HL-60 (cell line): Measurements from ENCODE around the gene PTPN23.

Source experiments
- GABPA ChIP-seq: IDR thresholded peaks from 2 replicates; pipeline ENCODE4 v1.6.1; 2012; ENCODE audit warnings: low read depth
- POLR2AphosphoS5 ChIP-seq: IDR thresholded peaks from 2 replicates; pipeline ENCODE4 v1.6.1; 2012; ENCODE audit warnings: low read depth
- REST ChIP-seq: IDR thresholded peaks from 2 replicates; pipeline ENCODE4 v1.6.1; 2012; ENCODE audit warnings: low read depth; ENCODE audit not compliant: insufficient replicate concordance
- SPI1 ChIP-seq: IDR thresholded peaks from 2 replicates; pipeline ENCODE4 v1.6.1; 2012; ENCODE audit warnings: low read depth, mild to moderate bottlenecking, borderline replicate concordance
- TF ChIP-seq, protein P1 (sequence below): IDR thresholded peaks from one replicate; pipeline ENCODE4 v1.5.1; 2011; ENCODE audit warnings: low read length, control low read depth, inconsistent platforms; ENCODE audit not compliant: insufficient read depth

- TF ChIP-seq POLR2AphosphoS5 (no peak; the same call in 1 of the 2 replicates), GABPA (no peak), REST (no peak), SPI1 (no peak)
- TF ChIP-seq, protein P1, sequence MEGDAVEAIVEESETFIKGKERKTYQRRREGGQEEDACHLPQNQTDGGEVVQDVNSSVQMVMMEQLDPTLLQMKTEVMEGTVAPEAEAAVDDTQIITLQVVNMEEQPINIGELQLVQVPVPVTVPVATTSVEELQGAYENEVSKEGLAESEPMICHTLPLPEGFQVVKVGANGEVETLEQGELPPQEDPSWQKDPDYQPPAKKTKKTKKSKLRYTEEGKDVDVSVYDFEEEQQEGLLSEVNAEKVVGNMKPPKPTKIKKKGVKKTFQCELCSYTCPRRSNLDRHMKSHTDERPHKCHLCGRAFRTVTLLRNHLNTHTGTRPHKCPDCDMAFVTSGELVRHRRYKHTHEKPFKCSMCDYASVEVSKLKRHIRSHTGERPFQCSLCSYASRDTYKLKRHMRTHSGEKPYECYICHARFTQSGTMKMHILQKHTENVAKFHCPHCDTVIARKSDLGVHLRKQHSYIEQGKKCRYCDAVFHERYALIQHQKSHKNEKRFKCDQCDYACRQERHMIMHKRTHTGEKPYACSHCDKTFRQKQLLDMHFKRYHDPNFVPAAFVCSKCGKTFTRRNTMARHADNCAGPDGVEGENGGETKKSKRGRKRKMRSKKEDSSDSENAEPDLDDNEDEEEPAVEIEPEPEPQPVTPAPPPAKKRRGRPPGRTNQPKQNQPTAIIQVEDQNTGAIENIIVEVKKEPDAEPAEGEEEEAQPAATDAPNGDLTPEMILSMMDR = no peak
Measured at GRCh38 chr3:47419083-47420043, 38.5 kb downstream of the PTPN23 start.
